NCI-H2196 treated with DMSO at 0.1 percent for 48 hours (cell line): ENCODE measurements around the gene PDZD2.

Experiments
- DNase-seq: peaks from one replicate; lab custom pipeline; 2025; ENCODE audit not compliant: unreplicated experiment; lab: John Stamatoyannopoulos, UW

Gene PDZD2

GRCh38 chr5:32156635-32157034 is 517.7 kb downstream of the PDZD2 start:
- DNase-seq = no peak

GRCh38 chr5:32157078-32157477 is 518.1 kb downstream of the PDZD2 start:
- no peak for DNase-seq

DNA sequence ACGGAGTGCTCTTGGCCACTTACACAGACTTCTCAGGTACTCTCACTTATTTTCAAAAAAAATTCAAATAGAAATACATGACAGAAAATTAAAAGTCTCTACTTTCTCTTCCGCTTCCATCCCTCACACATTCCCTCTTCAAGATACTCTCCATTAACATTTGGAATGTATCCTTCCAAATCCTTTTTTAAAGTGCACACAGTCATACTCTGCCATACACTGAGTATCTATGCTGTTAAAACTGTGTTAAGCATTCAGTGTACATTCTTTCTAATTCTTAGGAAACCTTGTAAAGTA is 519.7 kb downstream of the PDZD2 start:
- no peak for DNase-seq

GRCh38 chr5:32159328-32160072 is 520.6 kb downstream of the PDZD2 start:
- DNase-seq = no peak

GRCh38 chr5:32160228-32160627 is 521.3 kb downstream of the PDZD2 start:
- no peak for DNase-seq
